ENCODE results near the gene FTCD.

Gene FTCD

DNA sequence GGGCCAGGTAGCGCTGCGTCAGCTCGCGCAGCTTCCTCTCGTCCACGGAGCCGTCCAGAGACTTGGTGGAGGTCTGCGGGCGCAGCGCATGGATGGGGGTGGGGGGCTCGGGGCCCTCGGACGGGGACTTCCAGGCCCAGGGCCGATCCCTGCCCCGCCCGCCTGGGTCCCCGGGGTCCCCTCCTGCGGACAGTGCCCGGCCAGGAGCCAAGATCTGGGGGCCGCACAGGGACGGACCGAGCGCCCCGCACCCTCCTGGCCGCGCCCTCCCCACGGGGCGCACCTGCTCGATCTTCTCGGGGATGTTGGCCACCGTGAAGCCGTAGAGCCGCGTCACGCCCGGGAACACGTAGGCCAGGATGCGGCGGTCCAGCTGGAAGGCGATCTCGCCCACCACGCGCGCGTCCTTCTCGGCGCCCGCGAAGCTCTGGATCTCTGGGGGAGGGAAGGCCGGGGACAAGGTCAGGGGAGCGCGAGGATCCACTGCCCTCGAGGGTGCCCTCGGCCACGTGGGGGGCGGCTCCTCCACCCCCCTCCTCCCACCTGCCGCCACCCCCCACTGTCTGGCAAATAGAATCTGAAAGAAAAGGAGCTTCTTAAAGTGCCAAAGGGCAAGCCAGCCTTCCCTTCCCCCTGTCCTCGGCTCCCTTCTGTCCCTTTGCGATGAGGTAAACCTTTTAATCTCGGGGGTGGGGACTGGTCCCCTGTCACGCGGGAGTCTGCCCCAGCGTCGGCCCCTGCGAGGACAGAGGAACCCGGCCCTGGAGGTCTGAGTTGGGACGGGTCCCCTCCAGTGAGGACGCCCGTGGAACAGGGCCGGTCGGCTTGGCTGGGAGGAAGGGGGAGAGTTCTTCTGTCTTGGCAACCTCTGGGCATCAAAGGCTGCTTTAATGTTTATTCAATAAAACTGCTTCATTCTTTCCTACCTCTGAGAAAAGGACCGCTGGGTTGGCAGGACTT lies 6.5 kb upstream of the FTCD start:
- FAIRE-seq (no peak), DNase-seq (ENCODE audit: insufficient read length, low spot score) (no peak)
- no peak for TF ChIP-seq POLR2AphosphoS5 (IDR thresholded peaks at IDR 0.05; ENCODE audit: low read depth, low read length)
- TF ChIP-seq POLR2A (IDR thresholded peaks at IDR 0.05; ENCODE audit: low read depth, low read length) = no peak
- no peak for TF ChIP-seq POU2F2 (IDR thresholded peaks at IDR 0.05; ENCODE audit: low read depth, low read length)

DNA sequence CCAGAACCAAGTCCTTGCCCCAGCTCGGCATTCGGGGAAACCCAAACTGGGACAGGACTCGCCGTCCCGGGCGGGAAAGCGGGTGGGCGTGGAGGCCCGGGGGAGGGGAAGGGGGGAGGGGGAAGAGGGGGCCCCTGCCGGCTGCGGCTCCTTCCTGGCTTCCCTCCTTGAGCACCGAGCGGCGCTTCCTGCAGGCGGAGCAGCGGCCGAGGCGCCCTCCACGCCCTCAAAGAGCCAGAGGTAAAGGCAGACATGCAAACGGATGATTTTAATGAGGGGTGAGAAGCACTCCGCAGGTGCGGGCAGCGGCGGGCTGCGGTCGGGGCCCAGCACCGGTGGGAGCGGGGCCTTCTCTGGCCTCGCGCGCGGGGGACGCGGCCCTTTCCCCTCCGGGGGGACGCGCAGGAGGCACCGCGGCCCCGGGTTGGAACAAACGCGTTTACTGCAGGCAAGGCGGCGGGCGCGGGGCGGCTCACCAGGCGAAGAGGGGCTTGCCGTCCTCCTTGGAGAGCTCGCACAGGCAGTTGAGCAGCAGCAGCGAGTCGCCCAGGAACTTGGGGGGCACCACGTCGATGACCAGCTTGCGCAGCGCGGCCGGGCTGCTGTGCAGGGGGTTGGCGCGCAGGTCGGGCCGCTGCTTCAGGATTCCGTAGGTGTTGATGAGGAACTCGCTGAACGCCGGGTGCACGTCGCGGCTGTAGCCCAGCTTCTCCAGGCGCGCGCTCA lies 5.7 kb upstream of the FTCD start:
- TF ChIP-seq SPI1 (IDR thresholded peaks at IDR 0.05; ENCODE audit: low read depth, low read length) = no peak
- no peak for TF ChIP-seq PAX5 (IDR thresholded peaks at IDR 0.05; ENCODE audit: insufficient read depth, low read length, severe bottlenecking)
- no peak for TF ChIP-seq POU2F2 (IDR thresholded peaks at IDR 0.05; ENCODE audit: low read depth, low read length)
- no peak for TF ChIP-seq POLR2AphosphoS5 (IDR thresholded peaks at IDR 0.05; ENCODE audit: low read depth, low read length)
- TF ChIP-seq TAF1 (IDR thresholded peaks at IDR 0.05; ENCODE audit: low read depth, low read length) = no peak
- TF ChIP-seq POLR2A (IDR thresholded peaks at IDR 0.05; ENCODE audit: low read depth, low read length) = no peak
- FAIRE-seq = no peak
- DNase-seq (ENCODE audit: insufficient read length, low spot score) = no peak

DNA sequence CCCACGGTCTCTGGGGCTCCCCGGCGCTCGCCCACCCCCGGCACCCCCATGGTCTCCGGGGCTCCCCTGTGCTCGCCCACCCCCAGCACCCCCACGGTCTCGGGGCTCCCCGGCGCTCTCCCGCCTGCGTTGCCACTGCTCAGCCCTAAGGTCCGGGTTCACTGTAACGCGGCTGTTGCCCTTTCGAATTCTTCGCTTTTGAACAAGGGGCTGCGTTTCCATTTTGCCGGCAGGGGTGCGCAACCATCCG lies 5.2 kb upstream of the FTCD start:
- FAIRE-seq (no peak), DNase-seq (ENCODE audit: insufficient read length, low spot score) (no peak)
- TF ChIP-seq POU2F2 (IDR thresholded peaks at IDR 0.05; ENCODE audit: low read depth, low read length) = no peak
- TF ChIP-seq POLR2A (IDR thresholded peaks at IDR 0.05; ENCODE audit: low read depth, low read length) = no peak
- TF ChIP-seq SPI1 (IDR thresholded peaks at IDR 0.05; ENCODE audit: low read depth, low read length) = no peak
- TF ChIP-seq TAF1 (IDR thresholded peaks at IDR 0.05; ENCODE audit: low read depth, low read length) = no peak
- no peak for TF ChIP-seq POLR2AphosphoS5 (IDR thresholded peaks at IDR 0.05; ENCODE audit: low read depth, low read length)

DNA sequence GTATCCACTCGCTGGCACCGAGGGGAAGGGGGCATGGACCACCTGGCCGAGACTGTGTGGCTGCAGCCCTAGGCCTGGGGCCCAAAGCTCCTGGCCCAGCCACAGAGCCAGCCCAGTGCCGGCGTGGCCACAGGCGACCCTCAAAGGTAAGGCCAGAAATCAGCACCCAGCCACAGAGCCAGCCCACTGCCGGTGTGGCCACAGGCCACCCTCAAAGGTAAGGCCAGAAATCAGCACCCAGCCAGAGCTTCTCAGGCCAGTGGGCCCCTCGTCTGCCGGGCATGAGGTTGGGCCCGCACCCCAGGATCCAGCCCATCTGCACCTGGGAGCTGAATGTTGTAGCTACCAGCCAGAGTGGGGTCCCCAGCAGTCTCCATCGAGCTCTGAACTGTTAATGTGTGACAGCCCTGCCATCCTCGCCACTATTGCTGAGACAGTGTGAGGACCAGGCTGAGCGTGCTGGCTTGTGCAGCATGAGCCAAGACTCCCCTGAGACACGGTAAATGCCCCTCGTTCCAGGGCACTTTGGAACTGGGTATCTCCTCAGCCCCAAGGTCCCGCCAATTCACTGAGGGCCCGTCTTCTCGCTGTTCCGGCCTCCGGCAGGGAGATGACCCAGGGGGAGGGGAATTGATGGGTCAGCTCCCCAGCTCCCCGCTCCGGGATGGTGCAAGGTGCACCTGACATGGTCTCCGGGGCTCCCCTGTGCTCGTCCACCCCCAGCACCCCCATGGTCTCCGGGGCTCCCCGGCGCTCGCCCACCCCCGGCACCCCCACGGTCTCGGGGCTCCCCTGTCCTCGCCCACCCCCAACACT lies 4.7 kb upstream of the FTCD start:
- FAIRE-seq = no peak
- TF ChIP-seq TAF1 (IDR thresholded peaks at IDR 0.05; ENCODE audit: low read depth, low read length) (no peak), SPI1 (IDR thresholded peaks at IDR 0.05; ENCODE audit: low read depth, low read length) (no peak), POU2F2 (IDR thresholded peaks at IDR 0.05; ENCODE audit: low read depth, low read length) (no peak), PAX5 (IDR thresholded peaks at IDR 0.05; ENCODE audit: insufficient read depth, low read length, severe bottlenecking) (no peak), POLR2AphosphoS5 (IDR thresholded peaks at IDR 0.05; ENCODE audit: low read depth, low read length) (no peak)
- DNase-seq (ENCODE audit: insufficient read length, low spot score) = no peak

DNA sequence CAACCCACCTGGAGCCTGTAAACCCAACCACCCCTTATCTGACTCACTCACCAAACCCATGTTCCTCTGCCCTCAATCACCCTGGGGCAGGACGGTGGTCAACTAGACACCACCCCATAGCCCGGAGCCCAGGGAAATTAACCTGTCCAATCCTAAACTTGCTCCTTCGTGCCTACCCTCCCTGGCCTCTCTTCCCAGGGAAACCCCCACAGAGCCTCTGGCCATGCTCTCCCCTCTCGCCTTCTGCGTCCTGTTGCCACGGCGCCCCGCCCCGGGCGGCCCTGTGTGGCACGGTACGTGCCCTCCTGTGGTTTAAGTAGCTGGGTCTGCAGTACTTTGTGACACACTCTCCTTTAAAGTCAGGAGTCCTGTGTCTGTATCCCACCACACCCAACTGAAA lies 4.0 kb upstream of the FTCD start:
- TF ChIP-seq PAX5 (IDR thresholded peaks at IDR 0.05; ENCODE audit: insufficient read depth, low read length, severe bottlenecking) = no peak
- TF ChIP-seq POU2F2 (IDR thresholded peaks at IDR 0.05; ENCODE audit: low read depth, low read length) = no peak
- no peak for TF ChIP-seq POLR2AphosphoS5 (IDR thresholded peaks at IDR 0.05; ENCODE audit: low read depth, low read length)
- TF ChIP-seq SPI1 (IDR thresholded peaks at IDR 0.05; ENCODE audit: low read depth, low read length) = no peak
- no peak for TF ChIP-seq TAF1 (IDR thresholded peaks at IDR 0.05; ENCODE audit: low read depth, low read length)
- no peak for TF ChIP-seq POLR2A (IDR thresholded peaks at IDR 0.05; ENCODE audit: low read depth, low read length)
- FAIRE-seq (no peak), DNase-seq (ENCODE audit: insufficient read length, low spot score) (no peak)

DNA sequence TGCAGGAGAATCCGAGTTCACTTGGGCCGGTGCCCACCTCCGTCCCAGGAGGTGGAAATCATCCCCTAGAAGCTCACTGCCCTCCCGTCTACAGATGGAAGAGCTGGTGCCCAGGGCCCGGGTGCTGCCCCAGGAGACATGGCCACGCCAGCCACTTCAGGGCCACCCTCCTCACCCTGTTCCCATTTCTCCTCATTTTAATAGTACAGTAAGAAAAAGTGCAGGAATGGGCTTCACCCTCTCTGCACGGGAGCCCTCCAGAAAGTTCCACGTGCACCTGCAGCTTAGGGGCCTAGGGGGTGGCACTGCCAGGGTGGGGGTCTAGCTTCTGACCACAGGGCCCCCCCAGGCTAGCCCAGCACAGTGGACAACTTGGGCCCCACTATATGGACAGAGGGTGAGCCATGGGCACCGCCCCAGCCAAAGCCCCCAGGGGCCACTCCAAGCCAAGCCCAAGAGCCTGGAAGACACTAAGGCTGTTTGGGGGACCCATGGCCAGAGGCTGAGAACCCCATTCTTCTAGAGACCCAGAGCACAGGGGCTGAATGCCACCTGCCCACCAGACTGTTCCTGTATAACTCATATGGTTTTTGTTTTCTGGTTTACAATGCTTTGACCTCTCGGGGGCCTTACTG lies 3.4 kb upstream of the FTCD start:
- FAIRE-seq (no peak), DNase-seq (ENCODE audit: insufficient read length, low spot score) (no peak)
- no peak for TF ChIP-seq SPI1 (IDR thresholded peaks at IDR 0.05; ENCODE audit: low read depth, low read length)
- TF ChIP-seq POLR2A (IDR thresholded peaks at IDR 0.05; ENCODE audit: low read depth, low read length) = no peak
- no peak for TF ChIP-seq PAX5 (IDR thresholded peaks at IDR 0.05; ENCODE audit: insufficient read depth, low read length, severe bottlenecking)
- no peak for TF ChIP-seq TAF1 (IDR thresholded peaks at IDR 0.05; ENCODE audit: low read depth, low read length)
- no peak for TF ChIP-seq POLR2AphosphoS5 (IDR thresholded peaks at IDR 0.05; ENCODE audit: low read depth, low read length)
- TF ChIP-seq POU2F2 (IDR thresholded peaks at IDR 0.05; ENCODE audit: low read depth, low read length) = no peak

DNA sequence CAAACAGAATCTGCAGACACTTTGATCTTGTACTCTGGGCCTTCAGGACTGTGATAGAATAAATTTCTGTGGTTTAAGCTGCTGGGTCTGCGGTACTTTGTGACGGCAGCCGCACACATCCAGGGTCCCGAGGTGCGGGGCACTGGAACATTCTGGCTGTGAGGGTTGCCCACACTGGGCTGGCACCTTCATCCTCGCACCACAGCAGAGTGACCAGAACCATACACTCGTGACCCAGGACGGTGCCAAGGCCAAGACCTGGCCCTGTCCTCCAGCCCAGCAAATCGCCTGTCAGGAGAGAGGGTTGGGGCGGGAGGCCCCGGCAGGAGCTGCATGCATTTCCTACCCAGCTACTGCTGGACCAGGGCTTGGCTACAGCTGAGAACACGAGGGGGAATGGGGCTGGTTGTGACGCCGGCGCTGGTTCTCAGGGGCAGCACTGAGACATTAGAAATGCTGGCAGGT lies 2.6 kb upstream of the FTCD start:
- TF ChIP-seq POU2F2 (IDR thresholded peaks at IDR 0.05; ENCODE audit: low read depth, low read length) (no peak), POLR2A (IDR thresholded peaks at IDR 0.05; ENCODE audit: low read depth, low read length) (no peak), POLR2AphosphoS5 (IDR thresholded peaks at IDR 0.05; ENCODE audit: low read depth, low read length) (no peak), SPI1 (IDR thresholded peaks at IDR 0.05; ENCODE audit: low read depth, low read length) (no peak), TAF1 (IDR thresholded peaks at IDR 0.05; ENCODE audit: low read depth, low read length) (no peak), PAX5 (IDR thresholded peaks at IDR 0.05; ENCODE audit: insufficient read depth, low read length, severe bottlenecking) (no peak)
- FAIRE-seq (no peak), DNase-seq (ENCODE audit: insufficient read length, low spot score) (no peak)

DNA sequence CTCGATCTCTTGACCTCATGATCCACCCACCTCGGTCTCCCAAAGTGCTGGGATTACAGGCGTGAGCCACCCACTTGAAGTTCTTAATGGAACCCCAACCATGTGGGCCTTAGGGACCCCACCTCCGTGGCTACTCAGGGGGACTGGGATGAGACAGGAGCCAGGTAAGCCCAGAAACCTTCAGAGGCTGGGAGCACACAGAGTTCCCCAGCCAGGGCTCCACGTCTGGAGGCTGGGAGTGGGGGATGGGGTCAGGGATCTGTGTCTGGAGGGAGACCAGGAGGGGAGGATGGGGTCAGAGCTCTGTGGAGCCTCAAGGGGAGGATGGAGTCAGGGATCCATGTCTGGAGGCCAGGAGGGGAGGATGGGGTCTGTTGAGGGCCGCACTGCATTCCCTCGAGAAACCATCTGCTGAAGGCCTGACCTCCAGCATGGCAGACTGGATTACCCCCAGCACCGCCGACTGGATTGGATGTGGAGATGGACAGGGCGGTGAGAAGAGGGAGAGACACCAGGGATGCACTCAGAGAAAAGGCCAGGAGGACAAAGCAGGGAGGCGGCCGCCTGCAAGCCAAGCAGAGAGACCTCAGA lies 2.1 kb upstream of the FTCD start:
- no peak for TF ChIP-seq POLR2AphosphoS5 (IDR thresholded peaks at IDR 0.05; ENCODE audit: low read depth, low read length)
- no peak for TF ChIP-seq POLR2A (IDR thresholded peaks at IDR 0.05; ENCODE audit: low read depth, low read length)
- no peak for TF ChIP-seq SPI1 (IDR thresholded peaks at IDR 0.05; ENCODE audit: low read depth, low read length)
- TF ChIP-seq TAF1 (IDR thresholded peaks at IDR 0.05; ENCODE audit: low read depth, low read length) = no peak
- no peak for TF ChIP-seq POU2F2 (IDR thresholded peaks at IDR 0.05; ENCODE audit: low read depth, low read length)
- TF ChIP-seq PAX5 (IDR thresholded peaks at IDR 0.05; ENCODE audit: insufficient read depth, low read length, severe bottlenecking) = no peak
- FAIRE-seq (no peak), DNase-seq (ENCODE audit: insufficient read length, low spot score) (no peak)
